ENCODE data around the gene ATF7.

- TF ChIP-seq POLR2A (IDR thresholded peaks at IDR 0.05; ENCODE audit: extremely low read depth, insufficient read length) (no peak), CTCF (IDR thresholded peaks at IDR 0.05; ENCODE audit: low read depth, low read length) (no peak), MAX (IDR thresholded peaks at IDR 0.05; ENCODE audit: low read depth, low read length) (no peak), MYC (IDR thresholded peaks at IDR 0.05; ENCODE audit: low read depth, low read length) (no peak)
These were observed 127.9 kb downstream of the ATF7 start for GRCh38 chr12:53498235-53498630.
